H4 (cell line): ENCODE data around the gene ERICH3. TPM values are rescaled to one million over a fixed set of nuclear protein-coding genes. Genes with fewer than 3 reads are reported as not detected.
A peak's percentile ranks its signal among the peaks of the same experiment; 100 is the strongest.

Experiments
- DNase-seq: peaks from one replicate; pipeline ENCODE4 v3.0.0-alpha.2; 2015; ENCODE audit warnings: low spot score
- total RNA-seq: library from RNA; depleted of rRNA; stranded (reverse); fragments of >200 nt; shearing (Covaris generic); gene quantifications from 2 replicates; pipeline ENCODE4 v1.2.3, GENCODE V29; 2014; rRNA removed

Gene ERICH3, protein sequence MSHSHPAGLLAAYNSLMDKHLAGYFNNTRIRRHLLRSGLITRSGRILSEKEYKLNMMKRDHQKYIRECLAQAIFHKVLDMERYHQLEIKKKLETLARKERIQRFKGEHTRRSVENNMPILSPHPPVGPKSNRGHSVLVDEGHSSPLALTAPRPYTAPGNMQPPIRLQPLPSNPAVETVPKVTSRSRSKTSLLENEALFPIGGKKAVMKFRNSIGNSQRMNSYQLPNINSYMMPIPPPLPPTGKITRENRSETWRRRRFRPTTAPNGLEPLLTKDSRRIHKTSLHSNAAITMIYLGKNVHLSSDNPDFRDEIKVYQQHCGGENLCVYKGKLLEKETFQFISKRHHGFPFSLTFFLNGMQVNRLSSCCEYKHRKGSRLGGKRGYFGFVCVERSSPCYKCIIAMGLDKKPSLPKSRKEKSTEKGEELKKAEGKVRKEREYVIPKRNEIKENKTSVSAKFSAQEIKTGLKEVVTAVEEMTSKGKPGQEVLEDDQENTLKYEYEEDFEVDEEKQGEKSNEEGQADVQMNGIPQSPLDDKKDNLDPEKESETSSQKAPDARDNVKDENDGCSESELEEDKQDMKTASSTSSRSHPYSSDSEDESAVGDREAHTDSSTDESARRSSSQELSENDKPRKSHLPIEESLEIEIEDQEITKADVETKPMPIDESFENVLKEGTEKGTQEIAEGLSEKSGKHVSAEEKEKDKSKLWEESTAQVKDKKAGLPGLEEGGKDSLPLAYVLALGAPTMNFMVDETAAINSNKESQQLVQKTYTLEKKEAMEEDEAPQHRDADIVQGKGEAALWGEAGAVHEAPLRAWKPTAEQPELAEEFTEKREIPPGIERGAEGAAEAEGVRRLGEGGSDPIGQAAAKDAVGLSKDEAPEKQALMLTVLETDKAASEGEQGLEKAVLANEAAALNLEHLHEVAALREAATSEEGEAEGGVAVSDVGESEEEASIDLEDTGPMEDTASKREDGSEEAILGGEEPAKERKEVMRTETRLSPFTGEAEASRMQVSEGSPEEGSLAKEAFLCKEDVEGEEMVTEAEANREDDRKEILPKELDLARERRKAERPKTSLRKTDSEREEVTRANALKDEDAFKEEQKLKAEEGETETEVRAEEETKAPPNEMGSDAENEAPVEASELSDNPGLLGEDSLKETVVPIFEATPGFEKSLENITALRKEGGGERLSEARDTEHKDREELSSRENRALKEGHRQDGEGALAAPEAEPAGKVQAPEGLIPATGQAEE (N-terminal part only)
- 0.29 TPM in 1 of 2 replicates, not detected in the other for total RNA-seq

DNA sequence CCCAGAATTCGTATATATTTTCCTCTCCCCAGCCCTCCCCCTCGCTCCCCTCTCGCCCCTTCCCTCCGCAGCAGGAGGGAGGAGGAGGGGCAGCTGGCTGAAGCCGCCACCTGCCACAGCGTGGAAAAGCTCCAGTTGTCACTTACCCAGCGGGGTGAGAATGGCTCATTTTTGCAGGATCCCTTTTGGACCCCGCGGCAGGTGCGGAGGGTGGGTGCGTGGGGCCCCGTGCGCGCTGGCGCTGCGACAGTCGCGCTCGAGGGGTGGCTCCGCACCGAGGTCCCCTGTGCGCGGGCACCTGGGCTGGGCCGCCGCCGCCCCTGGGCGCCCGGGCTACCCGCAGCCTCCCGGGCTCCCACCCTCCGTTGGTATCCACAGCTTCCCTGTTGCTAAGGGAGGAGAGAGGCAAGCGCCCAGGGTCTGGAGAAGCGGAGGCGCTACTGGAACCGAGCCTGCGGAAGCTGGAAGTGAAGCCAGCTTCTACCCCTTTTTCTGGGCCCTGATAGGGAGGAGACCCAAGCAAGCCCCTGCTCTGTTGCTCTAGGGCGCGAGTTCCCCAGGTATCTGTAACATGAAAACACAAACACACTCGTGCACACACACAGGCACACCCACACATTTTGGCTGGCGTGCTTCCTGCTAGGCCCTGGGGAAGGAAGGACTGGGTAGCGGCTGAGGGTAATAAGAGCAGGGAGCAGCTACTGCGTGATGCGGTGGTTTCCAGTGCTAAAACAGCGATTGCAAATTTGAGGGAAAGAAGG is at the start of gene ERICH3:
ERICH3 (minus strand) TSS at position 442 of the 761 bp plus-strand sequence; CDS start at position 169, 273 bp downstream.
- DNase-seq = no peak

DNA sequence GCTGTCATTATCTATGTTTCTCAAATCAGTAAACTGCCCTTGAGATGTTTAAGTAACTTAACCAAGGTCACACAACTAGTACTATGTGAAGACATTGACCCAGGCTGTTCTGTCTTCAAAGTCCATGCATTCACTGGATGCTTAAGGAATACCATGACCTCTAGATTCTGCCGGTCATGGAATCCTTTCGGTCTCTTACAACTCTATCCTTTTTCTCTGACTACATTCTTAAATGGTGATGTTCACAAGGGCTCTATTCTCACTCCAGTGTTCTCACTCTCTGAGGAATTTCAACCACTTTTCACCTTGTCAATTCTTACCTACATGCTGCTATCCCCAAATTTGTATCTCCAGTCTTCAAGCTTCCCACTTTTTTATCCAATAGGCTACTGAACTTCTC is 44.0 kb upstream of the ERICH3 start:
- DNase-seq = no peak

DNA sequence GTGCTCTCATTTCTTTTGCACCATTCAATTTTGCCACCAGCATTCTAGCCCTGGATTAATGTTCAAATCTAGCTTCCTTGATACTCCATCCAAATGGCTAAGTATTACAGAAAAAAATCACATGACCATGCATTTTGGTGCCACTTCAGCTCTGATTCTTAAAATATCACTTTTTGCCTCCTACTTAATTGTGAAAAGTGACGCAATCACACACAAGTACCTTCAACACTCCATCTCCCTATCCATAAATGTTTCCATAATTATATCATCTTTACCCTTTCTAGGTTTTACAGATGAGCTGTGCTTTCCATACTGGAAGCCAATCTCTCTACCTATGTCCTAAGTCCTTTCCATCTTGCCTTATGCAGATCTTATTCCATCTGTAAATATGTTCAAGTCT is 43.2 kb upstream of the ERICH3 start:
- no peak for DNase-seq

DNA sequence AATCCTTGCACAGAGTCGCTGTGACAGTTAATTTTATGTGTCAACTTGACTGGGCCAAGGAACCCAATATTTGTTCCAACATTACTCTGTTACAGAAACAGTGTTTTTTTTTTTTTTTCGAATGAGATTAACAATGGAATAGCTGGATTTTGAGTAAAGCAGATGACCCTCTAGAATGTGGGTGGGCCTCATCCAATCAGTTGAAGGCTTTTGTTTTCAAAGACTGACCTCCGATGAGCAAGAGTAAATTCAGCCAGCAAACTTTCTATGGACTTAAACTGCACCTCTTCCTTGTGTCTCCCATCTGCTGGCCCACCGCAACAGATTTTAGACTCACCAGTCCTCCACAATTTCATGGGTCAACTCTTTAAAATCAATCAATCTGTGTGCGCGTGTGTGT is 42.2 kb upstream of the ERICH3 start:
- DNase-seq = no peak

DNA sequence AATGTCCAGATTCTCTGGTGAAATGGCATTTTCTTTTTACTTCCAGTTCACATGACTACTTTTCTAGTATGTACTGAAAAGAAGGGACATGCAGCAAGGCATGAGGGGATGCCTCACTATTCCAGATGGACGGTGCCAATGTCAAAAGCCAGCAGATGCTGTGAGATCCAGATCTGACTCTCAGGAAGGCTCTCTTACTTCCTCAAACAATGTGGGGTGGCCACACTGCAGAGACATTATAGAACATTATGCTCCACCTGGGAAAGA is 41.6 kb upstream of the ERICH3 start:
- DNase-seq = no peak

DNA sequence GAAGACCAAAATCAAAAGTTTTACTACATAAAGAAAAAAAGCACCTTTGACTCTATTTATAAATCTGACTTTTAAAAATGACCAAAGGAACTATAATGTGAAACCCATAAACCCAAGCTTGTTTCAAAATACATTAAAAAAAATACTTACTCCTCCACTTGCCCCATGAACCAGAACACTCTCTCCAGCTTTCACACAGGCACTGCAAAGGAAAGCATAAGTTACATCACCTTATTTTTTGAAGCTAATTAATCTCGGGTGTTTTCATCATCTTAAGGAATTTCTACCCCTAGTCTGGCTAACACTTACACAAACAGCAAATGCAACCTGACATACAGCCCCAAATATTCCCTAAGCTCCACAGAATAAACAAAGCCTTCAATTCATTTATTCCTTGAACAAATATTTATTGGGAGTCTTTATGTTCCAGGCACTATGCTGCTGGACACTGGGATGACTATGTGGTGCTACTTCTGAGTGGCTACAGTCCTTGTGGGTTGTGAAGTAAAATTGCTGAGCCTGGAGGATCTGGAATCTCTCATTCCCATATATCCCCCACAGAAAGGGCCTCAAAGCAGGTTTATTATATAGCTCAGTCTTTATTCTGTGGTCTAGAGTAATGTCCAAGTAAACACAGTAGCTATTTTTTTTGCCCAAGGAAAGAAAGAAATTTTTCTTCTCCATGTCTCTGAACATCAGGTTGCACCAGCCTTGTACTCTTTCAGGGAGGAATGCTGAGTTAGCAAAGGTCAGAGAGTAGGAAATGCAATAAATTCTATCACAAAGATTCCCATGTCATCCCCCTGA is 41.0 kb upstream of the ERICH3 start:
- DNase-seq = peak; percentile 28

DNA sequence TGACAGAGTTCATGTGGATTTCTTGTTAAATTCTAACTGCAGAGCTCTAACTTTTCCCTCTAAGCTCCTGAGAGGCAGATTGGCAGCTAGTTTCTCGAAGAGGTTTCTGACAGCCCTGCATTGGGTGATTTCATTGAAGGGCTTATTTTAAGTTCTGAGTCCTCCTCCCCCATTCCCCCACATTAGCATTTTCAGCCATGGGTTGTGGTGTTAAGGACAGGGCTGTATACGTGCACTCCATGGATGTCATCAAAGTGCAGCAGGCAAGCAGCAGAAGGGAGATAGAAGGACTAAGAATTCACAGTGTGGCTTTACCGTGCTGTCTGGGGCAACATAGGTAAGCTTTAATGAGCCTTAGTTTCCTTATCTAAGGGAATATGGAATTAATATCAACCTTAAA is 40.3 kb upstream of the ERICH3 start:
- no peak for DNase-seq

DNA sequence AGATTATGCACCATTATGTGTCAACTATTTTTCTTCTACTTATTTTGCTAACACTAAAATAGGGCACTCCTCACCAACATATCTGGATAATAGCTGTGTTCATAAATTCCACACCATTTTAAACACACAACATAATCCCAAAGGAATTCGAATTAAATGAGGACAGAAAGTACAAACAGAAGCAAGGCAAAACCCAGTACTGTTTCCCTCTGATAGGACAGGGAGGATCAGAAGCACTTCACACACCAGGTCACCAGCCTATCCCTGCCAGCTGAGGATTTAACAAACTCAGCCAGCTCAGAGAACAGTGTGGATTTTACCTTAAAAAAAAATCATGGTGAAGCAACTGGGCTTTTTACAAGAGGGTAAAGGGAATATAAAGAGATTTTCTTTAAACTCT is 39.3 kb upstream of the ERICH3 start:
- DNase-seq = no peak

DNA sequence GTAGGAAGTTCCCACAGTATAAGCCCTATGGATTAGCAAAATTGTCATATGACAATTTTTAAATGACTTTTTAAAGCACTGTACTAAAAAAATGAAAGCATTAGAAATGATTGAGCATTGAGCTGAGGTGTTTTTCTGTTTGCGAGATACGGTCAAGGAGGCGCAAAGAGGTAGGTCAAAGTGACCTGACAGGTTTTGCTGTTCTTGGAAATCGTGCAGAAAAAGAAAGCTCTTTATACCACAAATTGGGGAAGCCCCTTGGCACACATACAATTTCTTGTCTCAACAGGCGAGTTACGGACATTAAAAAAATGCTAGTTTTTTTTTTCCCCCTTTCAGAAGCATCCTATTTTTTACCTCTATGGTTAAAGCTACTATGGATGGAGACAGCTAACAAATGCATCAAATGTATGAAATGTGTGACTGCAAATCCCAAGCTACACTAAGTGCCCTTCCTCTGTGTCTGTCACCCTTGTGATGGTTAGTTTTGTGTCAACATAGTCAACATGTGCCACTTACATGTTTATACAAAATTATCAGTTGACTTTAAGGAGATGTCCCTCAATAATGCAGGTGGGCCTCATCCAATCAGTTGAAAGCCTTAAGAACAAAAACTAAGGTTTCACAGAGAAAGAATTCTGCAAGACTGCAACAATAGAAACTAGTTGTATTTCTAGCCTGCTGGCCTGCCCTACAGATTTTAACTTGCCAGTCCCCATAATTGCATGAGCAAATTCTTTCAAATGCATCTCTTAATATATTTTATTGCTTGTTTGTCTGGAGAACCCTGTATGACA is 30.0 kb upstream of the ERICH3 start:
- DNase-seq = no peak

DNA sequence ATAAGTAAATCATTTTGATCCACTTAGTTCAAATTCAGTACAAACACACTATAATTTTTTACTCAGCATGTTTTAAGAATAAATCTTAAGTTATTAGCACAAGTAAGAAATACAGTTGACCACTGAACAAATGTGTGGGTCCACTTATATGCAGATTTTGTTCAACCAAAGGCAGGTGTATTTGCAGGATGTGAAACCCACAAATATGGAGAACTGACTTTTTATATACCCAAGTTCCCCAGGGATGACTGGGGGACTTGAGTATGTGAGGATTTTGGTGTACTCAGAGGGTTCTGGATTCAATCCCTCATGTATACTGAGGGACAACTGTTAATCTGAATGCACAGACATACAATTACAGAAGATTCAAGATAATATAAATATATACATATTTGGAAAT is 25.7 kb upstream of the ERICH3 start:
- no peak for DNase-seq

DNA sequence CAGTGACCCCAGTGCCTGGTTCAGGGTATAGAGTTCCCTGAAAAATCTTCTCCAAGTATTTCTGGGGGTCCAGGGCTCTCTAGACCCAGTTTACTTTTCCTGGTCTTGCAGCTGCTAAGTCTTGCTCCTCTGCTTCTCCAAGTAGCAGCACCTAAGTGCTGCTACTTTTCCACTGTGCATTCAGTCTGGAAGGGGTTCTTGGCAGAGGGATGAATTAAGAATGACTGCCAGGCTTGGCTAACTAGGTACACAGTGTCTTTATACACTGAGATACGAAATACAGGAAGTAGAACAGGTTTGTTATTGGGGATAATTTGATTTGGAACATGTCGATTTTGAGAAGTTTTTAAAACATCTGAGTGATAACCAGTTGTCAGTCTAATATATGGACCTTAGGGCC is 24.2 kb upstream of the ERICH3 start:
- DNase-seq = no peak

DNA sequence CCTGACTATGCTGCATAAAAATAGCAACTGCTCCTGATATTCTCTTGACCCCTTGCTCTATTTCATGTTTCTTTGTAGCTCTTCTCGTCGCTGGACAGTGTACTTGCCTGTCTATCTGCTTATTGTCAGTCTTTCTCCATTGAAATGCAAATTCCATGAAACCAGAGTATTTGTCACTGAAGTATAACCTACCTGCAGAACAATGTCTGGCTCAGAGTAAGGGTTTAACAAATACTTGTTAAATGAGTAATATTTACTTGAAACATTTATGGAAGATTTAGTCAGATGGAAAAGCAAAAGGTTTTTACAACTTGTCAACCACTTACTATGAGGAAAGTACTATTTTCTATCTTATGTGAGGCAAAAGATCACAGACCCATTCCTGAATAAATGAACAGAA is 19.9 kb upstream of the ERICH3 start:
- DNase-seq = no peak

DNA sequence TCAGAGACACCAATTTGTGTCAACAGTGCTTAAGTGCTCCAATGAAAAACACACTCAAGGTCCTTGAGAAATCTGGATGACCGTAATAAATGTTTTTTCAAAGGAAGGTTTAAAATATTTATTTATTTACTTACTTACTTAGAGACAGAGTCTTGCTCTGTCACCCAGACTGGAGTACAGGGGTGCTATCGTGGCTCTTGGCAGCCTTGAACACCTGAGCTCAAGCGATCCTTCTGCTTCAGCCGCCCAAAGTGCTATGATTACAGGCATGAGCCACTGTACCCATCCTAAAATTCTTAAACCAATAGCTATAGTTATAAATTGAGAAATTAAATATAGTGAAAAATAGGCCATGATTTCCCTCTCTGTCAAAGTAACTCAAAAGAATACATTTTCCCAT is 17.3 kb upstream of the ERICH3 start:
- DNase-seq = no peak

DNA sequence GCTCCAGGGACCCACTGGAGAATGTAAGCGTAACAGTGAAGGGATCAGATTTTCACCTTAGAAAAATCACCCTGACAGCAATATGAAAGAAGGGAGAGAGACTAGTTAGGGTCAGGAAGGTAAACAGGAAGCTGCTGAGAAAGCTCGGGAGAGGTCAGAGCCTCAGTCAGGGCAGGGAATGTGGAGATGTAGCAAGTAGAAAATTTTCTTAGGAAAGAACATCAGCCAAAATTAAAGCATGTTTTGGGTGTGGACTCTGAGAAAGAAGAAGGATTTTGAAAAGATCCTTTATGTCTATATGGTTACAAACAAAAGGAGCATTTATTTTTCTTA is 16.7 kb upstream of the ERICH3 start:
- DNase-seq = no peak

DNA sequence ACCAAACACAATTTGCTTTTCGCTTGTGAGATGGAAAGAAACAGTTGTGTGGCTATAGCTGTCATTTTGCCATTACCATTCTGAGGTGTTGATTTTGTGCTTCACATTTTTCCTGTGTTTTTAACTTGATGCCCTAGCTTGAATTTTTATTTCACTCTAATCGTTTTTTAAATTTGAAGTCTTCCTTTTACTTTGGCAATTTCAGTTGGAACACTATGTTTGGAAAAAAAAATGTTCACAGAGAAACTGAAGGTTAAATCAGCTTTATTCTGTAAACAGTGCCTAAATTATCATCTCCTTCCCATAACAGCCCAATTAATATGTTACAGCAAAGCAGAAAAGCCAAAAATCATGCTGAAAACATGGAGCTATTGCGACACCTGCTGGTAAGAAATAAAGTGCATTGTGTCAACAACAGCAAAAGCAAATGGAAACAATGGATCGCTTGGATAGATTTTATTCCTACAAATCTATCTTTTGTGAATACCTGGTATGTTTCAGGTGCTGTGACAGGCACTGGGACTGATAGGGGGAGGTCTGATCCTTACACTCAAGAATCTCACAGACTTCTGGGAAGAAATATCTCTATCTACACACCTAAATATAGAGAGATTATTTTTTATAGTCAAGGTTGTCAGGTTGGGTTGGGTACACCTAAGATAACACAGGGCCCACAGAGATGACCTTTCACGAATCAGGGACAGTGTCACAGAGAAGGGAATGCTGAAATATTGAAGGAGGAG is 16.2 kb upstream of the ERICH3 start:
- peak; percentile 60 for DNase-seq

DNA sequence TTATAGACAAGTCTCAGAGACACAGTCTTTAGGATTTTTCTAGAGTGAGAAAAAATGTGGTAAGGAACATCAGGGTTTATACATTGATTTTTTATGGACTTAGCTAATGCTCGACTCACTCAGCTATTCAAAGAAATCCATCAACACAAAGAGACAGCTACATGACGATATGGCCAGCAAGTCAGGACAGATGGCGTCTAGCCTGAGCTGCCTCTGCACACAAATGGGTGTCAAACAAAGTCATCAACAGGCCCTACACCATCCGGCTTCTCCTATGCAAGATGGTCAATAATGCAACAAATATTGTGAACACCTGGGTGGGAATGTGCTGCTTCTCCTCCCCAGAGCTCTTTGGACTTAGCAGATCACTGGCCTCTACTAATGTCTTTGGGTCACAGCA is 13.3 kb upstream of the ERICH3 start:
- no peak for DNase-seq

DNA sequence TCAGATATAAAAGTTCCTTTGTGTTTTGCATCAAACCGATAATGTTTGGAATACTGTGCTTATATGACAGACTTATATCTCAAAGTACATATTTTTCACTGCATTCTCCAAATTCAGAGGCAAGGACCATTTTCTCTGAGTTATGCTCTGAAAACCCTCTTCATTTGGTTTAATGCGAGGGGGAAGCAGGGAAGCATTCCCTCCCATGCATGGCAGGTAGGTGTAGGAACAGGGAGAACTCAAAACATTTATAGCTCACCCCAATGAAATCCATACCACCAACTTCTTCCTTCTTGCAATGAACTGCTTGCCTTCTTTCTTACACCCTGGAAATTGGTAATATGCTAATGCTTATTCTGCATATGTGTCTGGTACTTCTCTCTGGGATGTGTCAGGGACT is 10.7 kb upstream of the ERICH3 start:
- no peak for DNase-seq

DNA sequence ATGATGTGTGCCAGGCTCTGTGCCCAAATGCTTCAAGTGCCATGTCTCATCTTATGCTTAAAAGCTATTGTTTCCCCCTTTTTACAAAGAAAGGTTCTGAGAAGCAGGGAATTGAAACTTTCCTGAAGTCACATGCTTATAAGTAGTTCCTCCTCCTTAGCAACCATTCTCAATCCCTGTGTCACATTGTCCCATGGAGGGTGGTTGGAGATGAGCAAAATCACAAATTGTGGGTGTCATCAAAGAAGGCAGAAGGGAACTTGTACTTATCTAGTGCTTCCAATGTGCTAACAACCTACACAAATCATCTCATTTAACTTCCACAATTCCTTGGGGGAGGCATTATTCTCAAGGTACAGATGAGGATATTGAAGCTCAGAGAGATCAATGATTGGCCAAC is 10.1 kb upstream of the ERICH3 start:
- no peak for DNase-seq

DNA sequence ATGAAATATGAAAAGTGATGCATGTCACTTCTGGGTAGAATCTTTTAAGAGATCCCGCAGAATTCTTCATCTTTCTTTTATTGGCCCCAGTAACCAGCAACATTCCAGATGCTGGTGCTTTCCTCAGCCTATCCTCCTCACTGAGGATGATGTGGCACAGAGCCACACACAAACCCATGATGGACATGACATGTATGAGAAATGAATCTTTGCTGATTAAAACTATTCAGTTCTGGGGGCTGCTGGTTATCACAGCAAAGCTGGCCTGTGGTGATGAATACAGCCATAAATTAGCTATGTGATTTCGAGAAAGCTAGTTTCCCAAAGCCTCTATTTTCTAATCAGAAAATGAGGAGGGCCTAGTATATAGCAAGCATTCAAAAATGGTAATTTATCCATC is 8.3 kb upstream of the ERICH3 start:
- no peak for DNase-seq
